Natural killer cell (primary cell): ENCODE measurements around the gene BMF. TPM values are rescaled to one million over a fixed set of nuclear protein-coding genes. Genes with fewer than 3 reads are reported as not detected.

Source experiments
- ATAC-seq, 3 donors: fragments of 150-1000 bp in 2 of 3; fragments of 200-7000 bp in 1 of 3; cut with Tn5 transposase; 1 replicate in 1 of 3; 2 replicates in 2 of 3; pipeline ENCODE4 v1.10.0; 2021; ENCODE audit warnings: mild to moderate bottlenecking in 2 of 3, moderate library complexity in 2 of 3
- DNase-seq, 2 donors: peaks; one replicate each; pipeline versions ENCODE4 v3.0.0 to v3.0.0-alpha.2; 2013 to 2021; ENCODE audit warnings: mixed read lengths in 1 of 2
- H3K27ac ChIP-seq: one replicate; pipeline ENCODE4 v1.5.1; 2013; ENCODE audit warnings: mild to moderate bottlenecking, low read length
- H3K27me3 ChIP-seq: one replicate; pipeline ENCODE4 v1.6.1; 2013; ENCODE audit warnings: low read length; ENCODE audit not compliant: control insufficient read depth, insufficient read depth
- H3K36me3 ChIP-seq: one replicate; pipeline ENCODE4 v1.6.1; 2013; ENCODE audit warnings: low read length; ENCODE audit not compliant: control insufficient read depth, insufficient read depth
- H3K4me1 ChIP-seq: one replicate; pipeline ENCODE4 v1.6.1; 2013; ENCODE audit warnings: low read length; ENCODE audit not compliant: control insufficient read depth, insufficient read depth
- H3K4me3 ChIP-seq: one replicate; pipeline ENCODE4 v1.5.1; 2013; ENCODE audit warnings: low read length
- H3K9me3 ChIP-seq: one replicate; pipeline ENCODE4 v1.6.1; 2013; ENCODE audit warnings: low read length; ENCODE audit not compliant: control insufficient read depth, insufficient read depth
- H3K27ac Mint-ChIP-seq, 2 donors: one replicate each; pipeline ENCODE4 v1.8.0; 2022; ENCODE audit warnings: mild to moderate bottlenecking in 2 of 2, mixed read lengths in 2 of 2, moderate library complexity in 1 of 2
- H3K27me3 Mint-ChIP-seq, 2 donors: one replicate each; pipeline ENCODE4 v1.8.0; 2022; ENCODE audit warnings: low read depth in 2 of 2, mixed read lengths in 2 of 2
- H3K36me3 Mint-ChIP-seq: one replicate; pipeline ENCODE4 v1.8.0; 2022; ENCODE audit warnings: mixed read lengths
- H3K4me1 Mint-ChIP-seq, 2 donors: one replicate each; pipeline ENCODE4 v1.8.0; 2022; ENCODE audit warnings: mixed read lengths in 2 of 2
- H3K4me3 Mint-ChIP-seq: one replicate; pipeline ENCODE4 v1.8.0; 2022; ENCODE audit warnings: mild to moderate bottlenecking, moderate library complexity, mixed read lengths
- H3K9me3 Mint-ChIP-seq, 2 donors: one replicate each; pipeline ENCODE4 v1.8.0; 2022; ENCODE audit warnings: mixed read lengths in 2 of 2
- CTCF ChIP-seq: fragments of 200-600 bp; IDR thresholded peaks from one replicate; pipeline ENCODE4 v1.8.0; 2022; ENCODE audit warnings: antibody characterized with exemption
- WGBS: methylation state at CpG from one replicate; pipeline ENCODE4 v1.1.7; 2013; ENCODE audit warnings: missing lambda C conversion rate; ENCODE audit not compliant: insufficient coverage; 5-methylcytosine and 5-hydroxymethylcytosine counted together
- intact Hi-C: fragments of 100-400 bp; cut with micrococcal nuclease; formaldehyde crosslinking; loops from one replicate; pipeline ENCODE4 v1.14.2; 2022
- total RNA-seq, 4 donors: library from RNA; stranded (reverse); fragments of 120-200 nt in 1 of 4; gene quantifications; one replicate each; pipeline versions ENCODE4 v1.2.3 to v1.2.4, GENCODE V29; 2013 to 2022

BMF gene
- total RNA-seq, 3 donors from 2014 or later (not counting 1 experiment from before 2014, with no cell fraction given), result 7.6 to 10.5 (median 9.8) TPM

GRCh38 chr15:40151991-40152390 is 43.3 kb upstream of the BMF start:
- Mint-ChIP-seq H3K9me3 (no peaks in the 10 kb centered on the region), H3K27ac (no peak overlapping the region), H3K27me3 (peaks cover 10 to 17% of the 10 kb centered on the region in 2 donors), H3K4me1 (no peaks in the 10 kb centered on the region), H3K4me3 (no peak overlapping the region), H3K36me3 (no peaks in the 10 kb centered on the region)
- Histone ChIP-seq H3K36me3 (no peaks in the 10 kb centered on the region), H3K27me3 (no peaks in the 10 kb centered on the region), H3K4me1 (no peaks in the 10 kb centered on the region), H3K27ac (no peak overlapping the region), H3K4me3 (no peak overlapping the region), H3K9me3 (no peaks in the 10 kb centered on the region)
- DNase-seq, result no peak
- intact Hi-C loops, result no loop called here
- ATAC-seq, result no peak
- 100% methylated on average over 3 of the region's 4 CpGs for WGBS
- no peak for TF ChIP-seq CTCF

GRCh38 chr15:40151499-40151898 is 42.8 kb upstream of the BMF start:
- peaks cover 10 to 17% of the 10 kb centered on the region in 2 donors for H3K27me3 Mint-ChIP-seq
- H3K36me3 Mint-ChIP-seq, result no peaks in the 10 kb centered on the region
- Histone ChIP-seq H3K9me3 (no peaks in the 10 kb centered on the region), H3K36me3 (no peaks in the 10 kb centered on the region), H3K27me3 (no peaks in the 10 kb centered on the region), H3K27ac (no peak overlapping the region), H3K4me3 (no peak overlapping the region), H3K4me1 (no peaks in the 10 kb centered on the region)
- H3K4me3 Mint-ChIP-seq, result no peak overlapping the region
- no peaks in the 10 kb centered on the region for H3K4me1 Mint-ChIP-seq
- WGBS, result 89% methylated on average over 6 of the region's 6 CpGs
- no peak for DNase-seq
- no peaks in the 10 kb centered on the region for H3K9me3 Mint-ChIP-seq
- no peak for ATAC-seq
- H3K27ac Mint-ChIP-seq, result no peak overlapping the region
- intact Hi-C loops, result no loop called here
- no peak for TF ChIP-seq CTCF

DNA sequence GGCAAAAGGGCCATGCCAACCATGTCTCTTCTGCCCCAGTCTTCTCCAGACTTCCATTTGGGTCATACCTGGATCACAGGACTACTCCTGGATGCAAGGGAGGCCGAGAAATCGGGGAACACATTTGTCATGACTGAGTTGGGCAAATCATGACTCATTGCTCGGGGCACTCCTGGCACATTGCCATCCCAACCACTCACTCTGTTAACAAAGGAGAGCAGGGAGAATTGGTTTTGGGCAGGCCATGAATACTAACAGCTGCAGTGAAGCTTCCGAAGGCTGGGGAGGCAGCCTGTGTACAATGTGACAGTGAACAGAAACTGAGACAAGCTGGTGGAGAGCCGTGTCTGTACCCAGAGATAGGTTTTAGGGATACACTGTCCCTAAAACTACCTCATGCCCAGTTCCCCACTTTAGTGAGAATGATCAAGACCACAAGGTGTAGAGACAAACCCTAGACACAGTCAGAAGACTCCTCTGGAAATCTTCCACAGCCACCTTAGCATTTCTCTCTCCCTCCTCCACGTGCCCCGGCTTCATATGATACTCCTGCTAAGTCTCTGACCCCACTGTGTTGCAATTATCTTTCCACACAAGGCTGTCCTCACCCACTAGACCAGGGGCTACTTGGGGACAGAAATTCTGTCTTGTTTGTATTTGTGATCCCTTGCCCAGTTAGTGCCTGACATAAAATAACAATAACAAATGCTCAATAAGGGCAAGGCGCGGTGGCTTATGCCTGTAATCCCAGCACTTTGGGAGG is 41.7 kb upstream of the BMF start:
- ATAC-seq (no peak), DNase-seq (no peak)
- no peaks in the 10 kb centered on the region for H3K9me3 ChIP-seq
- no peaks in the 10 kb centered on the region for H3K4me1 ChIP-seq
- Mint-ChIP-seq H3K9me3 (no peaks in the 10 kb centered on the region), H3K36me3 (no peaks in the 10 kb centered on the region), H3K27me3 (peaks cover 10 to 14% of the 10 kb centered on the region in 2 donors), H3K4me3 (no peak overlapping the region), H3K27ac (no peak overlapping the region), H3K4me1 (no peaks in the 10 kb centered on the region)
- intact Hi-C loops, result no loop called here
- 60% methylated on average over 8 of the region's 9 CpGs for WGBS
- H3K4me3 ChIP-seq, result no peak overlapping the region
- no peak for TF ChIP-seq CTCF
- H3K27ac ChIP-seq, result no peak overlapping the region
- H3K36me3 ChIP-seq, result no peaks in the 10 kb centered on the region
- H3K27me3 ChIP-seq, result no peaks in the 10 kb centered on the region

- Histone ChIP-seq H3K27me3 (no peaks in the 10 kb centered on the region), H3K4me3 (no peak overlapping the region), H3K36me3 (no peaks in the 10 kb centered on the region), H3K4me1 (no peaks in the 10 kb centered on the region), H3K27ac (no peak overlapping the region), H3K9me3 (no peaks in the 10 kb centered on the region)
- intact Hi-C loops, result no loop called here
- no peak overlapping the region for H3K4me3 Mint-ChIP-seq
- H3K4me1 Mint-ChIP-seq, result no peaks in the 10 kb centered on the region
- H3K27ac Mint-ChIP-seq, result no peak overlapping the region
- H3K27me3 Mint-ChIP-seq, result peaks cover 10 to 14% of the 10 kb centered on the region in 2 donors
- H3K36me3 Mint-ChIP-seq, result no peaks in the 10 kb centered on the region
- TF ChIP-seq CTCF, result no peak
- ATAC-seq (no peak), DNase-seq (no peak)
- H3K9me3 Mint-ChIP-seq, result no peaks in the 10 kb centered on the region
- WGBS, result 96% methylated on average over 4 of the region's 4 CpGs
Observed at GRCh38 chr15:40149339-40149738, 40.7 kb upstream of the BMF start.
